ENCODE measurements around the gene PTPRB.

Gene PTPRB

DNA sequence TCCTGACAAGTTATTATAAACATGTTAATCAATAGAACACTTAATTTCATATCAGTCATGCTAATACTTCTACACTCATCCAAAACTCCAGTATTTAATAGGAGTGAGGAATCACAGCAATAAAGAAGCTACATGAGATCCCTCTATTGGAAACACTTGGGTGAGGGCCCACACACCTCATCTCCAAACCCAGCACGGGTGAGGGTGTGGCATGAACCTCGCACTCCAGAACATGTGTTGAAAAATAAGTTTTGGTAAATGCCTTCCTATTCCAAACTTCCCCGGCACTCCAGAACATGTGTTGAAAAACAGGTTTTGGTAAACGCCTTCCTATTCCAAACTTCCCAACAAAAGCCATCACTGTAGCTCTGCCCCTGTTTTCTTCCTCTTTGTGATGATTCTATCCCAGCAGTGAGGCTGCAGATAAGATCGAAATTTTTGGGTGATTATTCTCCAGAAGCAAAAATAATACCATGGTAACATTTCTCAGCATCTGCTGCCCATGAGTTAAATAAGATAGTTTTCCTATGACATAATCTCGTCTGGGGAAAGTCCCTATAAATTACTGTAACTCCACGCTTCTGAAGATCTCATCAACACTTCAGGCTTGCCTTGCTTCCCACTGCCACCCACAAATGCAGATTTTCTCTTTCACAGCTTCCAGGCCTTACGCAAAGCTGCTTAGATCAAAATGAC is 24.4 kb upstream of the PTPRB start:
- H3K79me2 ChIP-seq (ENCODE audit: insufficient read depth, low read length) = no peaks in the 10 kb centered on the region
- no peak overlapping the region for H3K27ac ChIP-seq (ENCODE audit: low read length)
- H3K27me3 ChIP-seq (ENCODE audit: insufficient read depth, low read length, poor library complexity) = no peaks in the 10 kb centered on the region
- no peak overlapping the region for H3K4me3 ChIP-seq (ENCODE audit: low read depth in 1 of 2, low read length in 2 of 2)
- H3K9ac ChIP-seq (ENCODE audit: low read depth, low read length) = no peak overlapping the region
- TF ChIP-seq, protein P1, sequence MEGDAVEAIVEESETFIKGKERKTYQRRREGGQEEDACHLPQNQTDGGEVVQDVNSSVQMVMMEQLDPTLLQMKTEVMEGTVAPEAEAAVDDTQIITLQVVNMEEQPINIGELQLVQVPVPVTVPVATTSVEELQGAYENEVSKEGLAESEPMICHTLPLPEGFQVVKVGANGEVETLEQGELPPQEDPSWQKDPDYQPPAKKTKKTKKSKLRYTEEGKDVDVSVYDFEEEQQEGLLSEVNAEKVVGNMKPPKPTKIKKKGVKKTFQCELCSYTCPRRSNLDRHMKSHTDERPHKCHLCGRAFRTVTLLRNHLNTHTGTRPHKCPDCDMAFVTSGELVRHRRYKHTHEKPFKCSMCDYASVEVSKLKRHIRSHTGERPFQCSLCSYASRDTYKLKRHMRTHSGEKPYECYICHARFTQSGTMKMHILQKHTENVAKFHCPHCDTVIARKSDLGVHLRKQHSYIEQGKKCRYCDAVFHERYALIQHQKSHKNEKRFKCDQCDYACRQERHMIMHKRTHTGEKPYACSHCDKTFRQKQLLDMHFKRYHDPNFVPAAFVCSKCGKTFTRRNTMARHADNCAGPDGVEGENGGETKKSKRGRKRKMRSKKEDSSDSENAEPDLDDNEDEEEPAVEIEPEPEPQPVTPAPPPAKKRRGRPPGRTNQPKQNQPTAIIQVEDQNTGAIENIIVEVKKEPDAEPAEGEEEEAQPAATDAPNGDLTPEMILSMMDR (IDR thresholded peaks at IDR 0.05; ENCODE audit: borderline replicate concordance, extremely low read depth, low read length, poor library complexity, severe bottlenecking) = no peak
- no peak for TF ChIP-seq EZH2 (IDR thresholded peaks at IDR 0.05; ENCODE audit: borderline replicate concordance, low read depth, low read length, severe bottlenecking)
- H3K36me3 ChIP-seq (ENCODE audit: insufficient read depth, low read length) = no peaks in the 10 kb centered on the region
- no peaks in the 10 kb centered on the region for H4K20me1 ChIP-seq (ENCODE audit: insufficient read depth, low read length)
- H3K4me2 ChIP-seq (ENCODE audit: insufficient read depth, low read length) = no peak overlapping the region
- H3K9me3 ChIP-seq (ENCODE audit: insufficient read depth, low read length, severe bottlenecking) = no peaks in the 10 kb centered on the region
- ATAC-seq (ENCODE audit: insufficient read depth, low read depth) = no peak
- DNase-seq = no peak
- H3K4me1 ChIP-seq (ENCODE audit: insufficient read depth, low read length) = no peaks in the 10 kb centered on the region
- H2AFZ ChIP-seq (ENCODE audit: low read depth, low read length) = no peak overlapping the region

DNA sequence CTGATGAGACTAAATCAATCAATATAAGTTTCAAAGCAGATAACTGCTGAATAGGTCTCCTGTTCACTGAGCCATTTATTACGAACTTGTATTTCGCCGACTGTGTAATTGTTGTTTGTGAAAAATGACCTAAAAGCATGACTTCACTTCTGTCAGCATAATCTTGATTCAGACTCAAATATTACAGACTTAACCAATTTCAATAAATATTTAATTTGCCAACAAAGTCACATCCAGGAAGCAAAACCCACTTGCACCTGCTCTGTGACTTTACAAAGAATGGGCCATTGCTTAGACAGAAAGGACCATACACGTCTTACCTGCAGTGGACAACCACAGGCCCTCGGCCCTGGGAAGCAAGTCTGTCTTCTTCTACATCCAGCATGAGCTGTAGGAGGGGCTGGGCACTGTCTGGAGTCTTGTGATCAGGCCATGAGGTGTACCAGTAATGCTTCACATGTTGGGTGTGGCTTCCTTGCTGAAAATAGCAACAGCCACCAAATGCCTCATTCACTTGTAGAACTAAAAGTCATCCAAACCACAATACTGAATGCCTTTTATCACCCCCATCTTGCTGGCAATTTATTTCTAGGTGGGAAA is 23.5 kb upstream of the PTPRB start:
- no peaks in the 10 kb centered on the region for H3K79me2 ChIP-seq (ENCODE audit: insufficient read depth, low read length)
- H2AFZ ChIP-seq (ENCODE audit: low read depth, low read length) = no peak overlapping the region
- no peaks in the 10 kb centered on the region for H3K4me1 ChIP-seq (ENCODE audit: insufficient read depth, low read length)
- no peaks in the 10 kb centered on the region for H3K27me3 ChIP-seq (ENCODE audit: insufficient read depth, low read length, poor library complexity)
- no peaks in the 10 kb centered on the region for H4K20me1 ChIP-seq (ENCODE audit: insufficient read depth, low read length)
- DNase-seq = no peak
- no peak for ATAC-seq (ENCODE audit: insufficient read depth, low read depth)
- H3K9me3 ChIP-seq (ENCODE audit: insufficient read depth, low read length, severe bottlenecking) = no peaks in the 10 kb centered on the region
- no peak overlapping the region for H3K4me3 ChIP-seq (ENCODE audit: low read depth in 1 of 2, low read length in 2 of 2)
- TF ChIP-seq, protein P1 (IDR thresholded peaks at IDR 0.05; ENCODE audit: borderline replicate concordance, extremely low read depth, low read length, poor library complexity, severe bottlenecking) = no peak
- TF ChIP-seq EZH2 (IDR thresholded peaks at IDR 0.05; ENCODE audit: borderline replicate concordance, low read depth, low read length, severe bottlenecking) = no peak
- H3K27ac ChIP-seq (ENCODE audit: low read length) = no peak overlapping the region
- H3K9ac ChIP-seq (ENCODE audit: low read depth, low read length) = no peak overlapping the region
- H3K4me2 ChIP-seq (ENCODE audit: insufficient read depth, low read length) = no peak overlapping the region
- H3K36me3 ChIP-seq (ENCODE audit: insufficient read depth, low read length) = no peaks in the 10 kb centered on the region

DNA sequence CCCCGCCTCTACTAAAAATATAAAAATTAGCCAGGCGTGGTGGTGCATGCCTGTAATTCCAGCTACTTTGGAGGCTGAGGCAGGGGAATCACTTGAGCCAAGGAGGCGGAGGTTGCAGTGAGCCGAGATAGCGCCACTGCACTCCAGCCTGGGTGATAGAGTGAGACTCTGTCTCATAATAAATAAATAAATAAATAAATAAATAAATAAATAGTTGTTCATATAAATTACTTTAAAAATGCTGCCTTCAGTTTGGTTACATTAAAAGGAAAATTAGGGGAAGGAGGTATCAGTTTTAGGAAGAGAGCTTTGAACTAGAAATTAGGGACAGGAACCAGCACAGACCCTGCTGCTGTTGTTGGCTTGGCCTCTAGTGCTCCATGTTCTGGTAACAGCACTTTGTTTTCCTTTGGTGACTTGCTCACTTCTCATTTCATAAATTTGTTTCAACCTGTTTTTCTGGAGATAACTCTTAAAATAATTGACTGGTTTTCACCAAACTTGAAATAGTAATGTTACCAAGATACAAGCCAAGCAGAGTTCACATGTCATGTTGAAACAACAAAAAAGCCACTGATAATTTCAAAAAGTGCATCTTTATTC is 22.9 kb upstream of the PTPRB start:
- Histone ChIP-seq H3K36me3 (ENCODE audit: insufficient read depth, low read length) (no peaks in the 10 kb centered on the region), H4K20me1 (ENCODE audit: insufficient read depth, low read length) (no peaks in the 10 kb centered on the region), H3K9ac (ENCODE audit: low read depth, low read length) (no peak overlapping the region), H3K4me2 (ENCODE audit: insufficient read depth, low read length) (no peak overlapping the region), H3K27me3 (ENCODE audit: insufficient read depth, low read length, poor library complexity) (no peaks in the 10 kb centered on the region), H3K9me3 (ENCODE audit: insufficient read depth, low read length, severe bottlenecking) (no peaks in the 10 kb centered on the region), H3K4me3 (ENCODE audit: low read depth in 1 of 2, low read length in 2 of 2) (no peak overlapping the region), H3K4me1 (ENCODE audit: insufficient read depth, low read length) (no peaks in the 10 kb centered on the region), H3K27ac (ENCODE audit: low read length) (no peak overlapping the region), H3K79me2 (ENCODE audit: insufficient read depth, low read length) (no peaks in the 10 kb centered on the region), H2AFZ (ENCODE audit: low read depth, low read length) (no peak overlapping the region)
- no peak for ATAC-seq (ENCODE audit: insufficient read depth, low read depth)
- TF ChIP-seq EZH2 (IDR thresholded peaks at IDR 0.05; ENCODE audit: borderline replicate concordance, low read depth, low read length, severe bottlenecking) = no peak
- TF ChIP-seq, protein P1 (IDR thresholded peaks at IDR 0.05; ENCODE audit: borderline replicate concordance, extremely low read depth, low read length, poor library complexity, severe bottlenecking) = no peak
- no peak for DNase-seq

All from DND-41 (cell line).